Naive B cell (primary cell): ENCODE results near the gene TRIM68. TPM values are rescaled to one million over a fixed set of nuclear protein-coding genes. Genes with fewer than 3 reads are reported as not detected.

Experiments used
- ATAC-seq, 2 donors: fragments of 150-1000 bp; cut with Tn5 transposase; 2 replicates each; pipeline ENCODE4 v1.10.0; 2021; ENCODE audit warnings: low read depth in 2 of 2, mild to moderate bottlenecking in 2 of 2, moderate library complexity in 2 of 2
- DNase-seq: peaks from one replicate; pipeline ENCODE4 v3.0.0; 2022
- H3K27ac Mint-ChIP-seq, 6 donors: one replicate each; pipeline ENCODE4 v1.8.0; 2020 to 2022; ENCODE audit warnings: mild to moderate bottlenecking in 6 of 6, mixed read lengths in 6 of 6, moderate library complexity in 5 of 6, inconsistent platforms in 2 of 6
- H3K27me3 Mint-ChIP-seq, 3 donors: one replicate each; pipeline ENCODE4 v1.8.0; 2021 to 2022; ENCODE audit warnings: mixed read lengths in 3 of 3, mild to moderate bottlenecking in 1 of 3
- H3K36me3 Mint-ChIP-seq, 2 donors: one replicate each; pipeline ENCODE4 v1.8.0; 2020 to 2022; ENCODE audit warnings: mixed read lengths in 2 of 2, inconsistent platforms in 1 of 2, mild to moderate bottlenecking in 1 of 2
- H3K4me1 Mint-ChIP-seq, 3 donors: one replicate each; pipeline ENCODE4 v1.8.0; 2020 to 2022; ENCODE audit warnings: mixed read lengths in 3 of 3, inconsistent platforms in 1 of 3, mild to moderate bottlenecking in 1 of 3, moderate library complexity in 1 of 3
- H3K4me3 Mint-ChIP-seq, 8 donors: one replicate each; pipeline ENCODE4 v1.8.0; 2020 to 2022; ENCODE audit warnings: mild to moderate bottlenecking in 8 of 8, mixed read lengths in 8 of 8, moderate library complexity in 8 of 8, inconsistent platforms in 2 of 8
- H3K9me3 Mint-ChIP-seq, 7 donors: one replicate each; pipeline ENCODE4 v1.8.0; 2020 to 2022; ENCODE audit warnings: mixed read lengths in 7 of 7, mild to moderate bottlenecking in 5 of 7, inconsistent platforms in 2 of 7, moderate library complexity in 1 of 7
- polyA plus RNA-seq, 6 donors: library from polyadenylated mRNA; unstranded; fragments of 300-500 nt; fragmentation: Illumina TruSeq; gene quantifications; one replicate each; pipeline ENCODE4 v1.2.3, GENCODE V29; 2021; ENCODE audit warnings: low read depth in 6 of 6

The TRIM68 gene
- polyA plus RNA-seq, 6 donors from 2014 or later, result 4.8 to 20.4 (median 11.4) TPM

DNA sequence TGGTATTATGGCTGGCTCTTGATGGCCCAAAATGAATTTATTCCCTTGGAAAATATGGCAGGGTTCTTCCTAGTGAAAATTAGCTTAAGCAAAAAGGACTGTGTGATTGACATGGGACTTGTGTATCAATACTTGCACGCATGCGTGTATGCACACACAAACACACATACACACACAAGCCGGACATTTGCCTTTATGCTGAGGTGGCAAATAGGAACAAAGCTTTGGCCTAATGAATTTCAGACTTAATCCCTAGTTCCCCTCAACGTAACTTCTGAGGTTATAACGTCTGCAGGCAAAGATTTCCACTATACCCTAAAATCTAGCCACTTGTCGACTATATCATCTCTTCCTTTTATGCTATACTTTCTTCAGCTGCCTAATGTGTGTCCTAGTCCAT is 29.4 kb downstream of the TRIM68 start:
- Mint-ChIP-seq H3K9me3 (peaks cover 0 to 2% (median 0%) of the 10 kb centered on the region in 7 donors), H3K4me1 (no peaks in the 10 kb centered on the region), H3K27me3 (peaks cover 33 to 56% (median 43%) of the 10 kb centered on the region in 3 donors), H3K27ac (peak overlapping the region in 1 of 6 donors; percentile 64), H3K4me3 (no peak overlapping the region), H3K36me3 (no peaks in the 10 kb centered on the region)
- DNase-seq (no peak), ATAC-seq (no peak)

GRCh38 chr11:4577761-4578160 is 30.3 kb downstream of the TRIM68 start:
- ATAC-seq, result no peak
- Mint-ChIP-seq H3K27me3 (peaks cover 27 to 51% (median 43%) of the 10 kb centered on the region in 3 donors), H3K4me3 (no peak overlapping the region), H3K4me1 (no peaks in the 10 kb centered on the region), H3K9me3 (peaks cover 0 to 2% (median 0%) of the 10 kb centered on the region in 7 donors), H3K36me3 (no peaks in the 10 kb centered on the region), H3K27ac (no peak overlapping the region)
- DNase-seq, result no peak

- H3K4me1 Mint-ChIP-seq, result no peaks in the 10 kb centered on the region
- no peak for DNase-seq
- no peak overlapping the region for H3K4me3 Mint-ChIP-seq
- peaks cover 0 to 2% (median 0%) of the 10 kb centered on the region in 7 donors for H3K9me3 Mint-ChIP-seq
- H3K27ac Mint-ChIP-seq, result no peak overlapping the region
- peaks cover 22 to 44% (median 41%) of the 10 kb centered on the region in 3 donors for H3K27me3 Mint-ChIP-seq
- H3K36me3 Mint-ChIP-seq, result no peaks in the 10 kb centered on the region
- ATAC-seq, result no peak
Measured at GRCh38 chr11:4576880-4577279, 31.2 kb downstream of the TRIM68 start.

DNA sequence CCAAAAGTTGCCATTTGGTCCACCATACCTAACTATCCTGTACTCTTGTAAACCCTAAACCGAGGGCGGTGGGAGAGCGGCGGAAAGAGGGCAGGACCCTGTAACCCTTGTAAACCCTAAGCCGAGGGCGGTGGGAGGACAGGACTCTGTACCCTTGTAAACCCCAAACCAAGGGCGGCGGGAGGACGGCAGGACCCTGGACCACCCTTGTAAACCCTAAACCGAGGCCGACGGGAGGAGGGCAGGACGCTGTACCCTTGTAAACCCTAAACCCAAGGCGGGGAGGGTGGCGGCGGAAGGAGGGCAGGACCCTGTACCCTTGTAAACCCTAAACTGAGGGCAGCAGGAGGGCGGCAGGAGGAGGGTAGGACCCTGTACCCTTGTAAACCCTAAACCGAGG is 39.0 kb downstream of the TRIM68 start:
- Mint-ChIP-seq H3K9me3 (peaks cover 2 to 12% (median 7%) of the 10 kb centered on the region in 7 donors), H3K4me1 (no peaks in the 10 kb centered on the region), H3K27ac (no peak overlapping the region), H3K36me3 (peaks cover 0 to 5% of the 10 kb centered on the region in 2 donors), H3K27me3 (peaks cover 6 to 15% (median 7%) of the 10 kb centered on the region in 3 donors), H3K4me3 (peak overlapping the region in 1 of 8 donors; percentile 48)
- no peak for ATAC-seq
- no peak for DNase-seq

DNA sequence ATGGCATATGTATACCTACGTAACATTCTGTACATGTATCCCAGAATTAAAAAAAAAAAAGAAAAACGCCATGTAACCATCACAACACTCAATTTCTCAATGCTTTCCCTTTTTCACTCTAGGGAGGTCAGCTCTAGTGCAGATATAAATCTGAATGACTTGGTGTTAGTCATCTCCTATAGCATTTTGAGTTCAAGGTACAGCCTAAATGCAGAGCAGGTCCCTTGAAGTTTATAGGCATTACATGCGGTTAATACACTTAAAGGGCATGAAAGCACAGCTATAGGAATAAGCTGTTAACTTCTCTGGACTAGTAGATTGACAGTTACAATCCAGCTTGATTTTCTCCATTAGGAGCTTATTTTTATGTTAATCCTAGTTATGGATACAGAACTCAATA is 42.7 kb downstream of the TRIM68 start:
- no peak for ATAC-seq
- Mint-ChIP-seq H3K27ac (no peak overlapping the region), H3K36me3 (peaks cover 0 to 10% of the 10 kb centered on the region in 2 donors), H3K9me3 (peaks cover 8 to 20% (median 14%) of the 10 kb centered on the region in 7 donors), H3K27me3 (peaks cover 0 to 27% (median 17%) of the 10 kb centered on the region in 3 donors), H3K4me3 (no peak overlapping the region), H3K4me1 (no peaks in the 10 kb centered on the region)
- DNase-seq, result no peak

DNA sequence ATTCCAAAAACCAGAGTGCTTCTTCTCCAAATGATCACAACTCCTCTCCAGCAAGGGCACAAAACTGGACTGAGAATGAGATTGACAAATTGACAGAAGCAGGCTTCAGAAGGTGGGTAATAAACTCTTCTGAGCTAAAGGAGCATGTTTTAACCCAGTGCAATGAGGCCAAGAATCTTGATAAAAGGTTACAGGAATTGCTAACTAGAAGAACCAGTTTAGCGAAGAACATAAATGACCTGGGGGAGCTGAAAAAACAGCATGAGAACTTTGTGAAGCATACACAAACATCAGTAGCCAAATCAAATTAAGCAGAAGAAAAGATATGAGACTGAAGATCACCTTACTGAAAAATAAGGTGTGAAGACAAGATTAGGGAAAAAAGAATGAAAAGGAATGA is 47.6 kb downstream of the TRIM68 start:
- H3K27me3 Mint-ChIP-seq, result peaks cover 19 to 43% (median 42%) of the 10 kb centered on the region in 3 donors
- peaks cover 0 to 10% of the 10 kb centered on the region in 2 donors for H3K36me3 Mint-ChIP-seq
- DNase-seq (no peak), ATAC-seq (no peak)
- H3K9me3 Mint-ChIP-seq, result peaks cover 8 to 20% (median 14%) of the 10 kb centered on the region in 7 donors
- no peak overlapping the region for H3K27ac Mint-ChIP-seq
- H3K4me3 Mint-ChIP-seq, result no peak overlapping the region
- H3K4me1 Mint-ChIP-seq, result no peaks in the 10 kb centered on the region

DNA sequence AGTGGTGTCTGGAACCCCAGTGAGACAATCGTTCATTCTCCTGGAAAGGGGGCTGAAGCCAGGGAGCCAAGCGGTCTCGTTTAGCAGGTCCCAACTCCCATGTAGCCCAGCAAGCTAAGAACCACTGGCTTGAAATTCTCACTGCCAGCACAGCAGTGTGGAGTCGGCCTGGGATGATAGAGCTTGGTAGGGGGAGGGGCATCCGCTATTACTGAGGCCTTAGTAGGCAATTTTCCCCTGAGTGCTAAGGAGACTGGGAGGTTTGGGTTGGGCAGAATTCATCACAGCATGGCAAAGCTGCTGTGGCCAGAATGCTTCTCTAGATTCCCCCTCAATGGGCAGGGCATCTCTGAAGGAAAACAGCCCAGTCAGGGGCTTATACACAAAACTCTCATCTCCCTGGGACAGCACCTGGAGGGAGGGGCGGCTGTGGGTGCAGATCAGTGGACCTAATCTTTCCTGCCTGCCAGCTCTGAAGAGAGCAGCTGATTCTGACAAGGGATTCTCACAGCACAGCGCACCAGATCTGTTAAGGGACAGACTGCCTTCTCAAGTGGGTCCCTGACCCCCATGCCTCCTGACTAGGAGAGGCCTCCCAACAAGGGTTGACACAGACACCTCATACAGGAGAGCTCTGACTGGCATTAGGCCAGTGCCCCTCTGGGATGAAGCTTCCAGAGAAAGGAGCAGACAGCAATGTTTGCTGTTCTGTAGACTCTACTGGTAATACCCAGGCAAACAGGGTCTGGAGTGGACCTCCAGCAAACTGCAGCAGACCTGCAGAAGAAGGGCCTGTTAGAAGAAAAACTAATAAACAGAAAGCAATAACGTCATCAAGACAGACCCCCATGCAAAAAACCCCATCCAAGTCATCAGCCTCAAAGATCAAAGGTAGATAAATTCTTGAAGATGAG is 48.2 kb downstream of the TRIM68 start:
- Mint-ChIP-seq H3K27me3 (peaks cover 22 to 44% (median 41%) of the 10 kb centered on the region in 3 donors), H3K36me3 (peaks cover 0 to 10% of the 10 kb centered on the region in 2 donors), H3K4me3 (no peak overlapping the region), H3K4me1 (no peaks in the 10 kb centered on the region), H3K27ac (peak overlapping the region in 1 of 6 donors; percentile 73), H3K9me3 (peaks cover 6 to 16% (median 14%) of the 10 kb centered on the region in 7 donors)
- ATAC-seq, result no peak
- DNase-seq, result no peak

DNA sequence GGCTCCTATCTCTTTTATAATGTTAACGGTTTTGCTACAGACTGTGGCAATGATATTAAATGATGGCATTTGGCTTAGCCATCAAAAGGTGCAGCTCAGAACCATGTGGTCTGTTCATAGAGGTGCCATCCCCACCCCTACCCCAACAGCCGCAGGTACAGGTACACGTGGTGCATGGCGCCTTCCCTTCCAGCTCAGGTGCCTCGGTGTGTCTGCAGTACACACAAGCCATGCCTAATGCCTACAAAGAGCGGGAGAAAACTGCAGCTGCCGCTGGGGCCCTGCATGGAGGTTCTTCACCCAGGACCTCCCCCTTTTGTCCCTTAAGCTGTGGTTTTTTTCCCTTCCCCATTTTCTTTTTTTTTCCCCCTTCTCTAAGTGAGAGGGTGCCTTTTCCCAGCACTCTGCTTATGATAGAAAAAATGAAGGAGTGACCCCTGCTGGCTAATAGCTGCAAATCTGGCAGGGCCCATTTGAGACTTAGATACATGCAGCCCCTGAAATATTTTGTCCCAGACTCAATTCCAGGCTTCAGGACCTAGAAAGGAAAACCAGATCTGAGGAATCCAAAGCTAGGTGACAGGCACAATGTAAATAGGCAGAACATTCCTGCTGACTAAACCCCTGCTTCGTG is 56.6 kb downstream of the TRIM68 start:
- peaks cover 8 to 32% (median 14%) of the 10 kb centered on the region in 7 donors for H3K9me3 Mint-ChIP-seq
- H3K4me3 Mint-ChIP-seq, result peak overlapping the region in 1 of 8 donors; percentile 61
- peaks cover 0 to 8% of the 10 kb centered on the region in 2 donors for H3K36me3 Mint-ChIP-seq
- DNase-seq (no peak), ATAC-seq (no peak)
- no peak overlapping the region for H3K27ac Mint-ChIP-seq
- H3K4me1 Mint-ChIP-seq, result no peaks in the 10 kb centered on the region
- peaks cover 27 to 56% (median 46%) of the 10 kb centered on the region in 3 donors for H3K27me3 Mint-ChIP-seq

Other genes starting within 250 kb of the TRIM68 start
- gene OR52B4, start 239.8 kb downstream of the TRIM68 start, polyA plus RNA-seq, result not detected
- gene TRIM21, start 214.5 kb downstream of the TRIM68 start, polyA plus RNA-seq, result 10 to 100 TPM; 16.0 to 39.0 (median 31.8) TPM
- gene OR52K2, start 158.9 kb downstream of the TRIM68 start, polyA plus RNA-seq, result not detected
- gene OR52K1, start 125.6 kb downstream of the TRIM68 start, polyA plus RNA-seq, result not detected
- gene OR52M1, start 63.0 kb downstream of the TRIM68 start, polyA plus RNA-seq, result not detected
- gene OR52I2, start 26.5 kb downstream of the TRIM68 start, polyA plus RNA-seq, result under 1 TPM in 1 of 6 donors, not detected in 5; 0.17 TPM
- gene OR52I1, start 14.2 kb downstream of the TRIM68 start, polyA plus RNA-seq, result under 1 TPM in 1 of 6 donors, not detected in 5; 0.60 TPM
- not detected for gene OR51D1, start 29.2 kb upstream of the TRIM68 start, polyA plus RNA-seq
- gene OR51E1, start 35.8 kb upstream of the TRIM68 start, polyA plus RNA-seq, result not detected
- gene OR51E2, start 89.6 kb upstream of the TRIM68 start, polyA plus RNA-seq, result not detected
- not detected for gene MMP26, start 96.6 kb upstream of the TRIM68 start, polyA plus RNA-seq
- gene OR51F1, start 161.7 kb upstream of the TRIM68 start, polyA plus RNA-seq, result not detected
- gene OR52R1, start 196.1 kb upstream of the TRIM68 start, polyA plus RNA-seq, result not detected
- gene OR51F2, start 213.1 kb upstream of the TRIM68 start, polyA plus RNA-seq, result not detected
- gene OR51S1, start 241.0 kb upstream of the TRIM68 start, polyA plus RNA-seq, result not detected